GM21717 (cell line): ENCODE data around the gene BMP8B.

Experiments used
- ATAC-seq: cut with Tn5 transposase; IDR thresholded peaks from one replicate; pipeline ENCODE4 v1.9.1; 2021; ENCODE audit warnings: mild to moderate bottlenecking, moderate library complexity; ENCODE audit not compliant: unreplicated experiment

BMP8B gene

DNA sequence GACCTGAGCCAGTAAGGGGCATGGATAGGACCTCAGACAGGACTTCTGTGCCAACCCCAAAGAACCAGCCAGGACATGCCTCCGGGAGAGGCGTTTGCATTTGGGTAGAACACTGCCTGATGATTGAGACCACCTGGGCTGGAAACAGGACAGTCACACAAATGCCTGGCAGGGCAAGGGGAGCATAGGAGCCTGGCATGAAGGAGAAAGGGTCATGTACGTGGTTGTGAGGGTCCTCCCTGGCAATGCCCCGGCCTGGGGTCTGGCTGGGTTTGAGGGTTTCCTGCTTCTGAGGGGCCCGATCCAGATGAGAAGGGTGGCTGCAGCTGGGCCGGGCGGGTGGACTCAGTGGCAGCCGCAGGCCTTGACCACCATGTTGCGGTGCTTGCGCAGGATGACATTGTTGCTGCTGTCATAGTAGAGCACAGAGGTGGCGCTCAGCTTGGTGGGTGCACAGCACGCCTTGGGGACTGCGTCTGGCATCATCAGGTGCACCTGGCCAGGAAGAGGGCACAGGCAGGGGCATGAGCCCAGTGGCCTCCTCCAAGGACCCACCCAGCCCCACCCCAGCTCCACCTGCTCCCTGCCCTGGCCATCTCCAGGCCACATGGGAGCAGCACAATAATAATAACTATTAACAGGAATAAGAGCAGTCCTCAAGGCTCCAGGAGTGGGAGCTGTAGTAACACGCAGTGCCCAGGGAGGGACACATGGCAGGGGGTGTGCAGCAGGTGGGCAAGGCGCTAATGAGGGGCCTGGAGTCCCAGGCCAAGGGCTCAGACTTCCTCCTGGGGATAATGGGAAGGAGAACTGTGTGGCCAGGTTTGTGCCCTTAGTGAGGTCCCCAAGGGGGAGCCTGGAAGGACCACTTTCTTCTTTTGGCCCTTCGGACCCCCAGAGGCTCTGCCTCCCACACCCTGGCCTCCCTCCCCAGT, 28.3 kb downstream of the BMP8B start:
- ATAC-seq, result no peak

DNA sequence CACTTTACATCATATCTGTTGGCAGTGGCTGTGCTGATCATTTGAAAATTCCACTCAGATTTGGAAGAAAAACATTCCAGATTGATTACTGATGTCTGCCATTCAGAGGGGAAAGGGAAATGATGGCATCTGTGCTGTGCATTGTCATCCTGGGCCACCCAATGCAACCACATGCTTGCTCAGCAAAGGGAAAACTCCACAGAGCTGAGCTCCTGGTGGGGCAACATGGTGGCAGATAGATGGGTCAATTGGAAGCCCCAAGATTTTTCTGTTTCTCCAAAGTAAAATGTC, 29.3 kb downstream of the BMP8B start:
- ATAC-seq, result no peak

GRCh38 chr1:39758556-39759435, 29.9 kb downstream of the BMP8B start:
- ATAC-seq, result no peak

DNA sequence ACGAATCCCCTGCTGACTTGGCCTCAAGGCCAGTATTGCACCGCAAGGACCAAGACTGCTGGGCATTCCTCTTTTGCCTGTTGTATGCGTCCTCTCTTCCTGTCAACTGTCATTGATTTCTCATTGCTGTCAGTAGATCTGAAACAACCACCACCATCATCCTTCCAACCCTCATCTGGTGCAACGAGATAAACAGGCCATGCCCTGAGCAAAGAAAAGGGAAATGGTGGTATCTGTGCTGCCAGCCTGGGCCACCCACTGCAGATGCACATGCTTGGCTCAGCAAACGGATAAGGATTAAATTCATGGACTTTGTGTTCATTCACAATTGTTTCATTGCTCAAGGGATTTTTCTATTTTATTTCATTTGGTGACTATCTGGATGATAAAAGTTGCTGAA, 31.2 kb downstream of the BMP8B start:
- no peak for ATAC-seq

DNA sequence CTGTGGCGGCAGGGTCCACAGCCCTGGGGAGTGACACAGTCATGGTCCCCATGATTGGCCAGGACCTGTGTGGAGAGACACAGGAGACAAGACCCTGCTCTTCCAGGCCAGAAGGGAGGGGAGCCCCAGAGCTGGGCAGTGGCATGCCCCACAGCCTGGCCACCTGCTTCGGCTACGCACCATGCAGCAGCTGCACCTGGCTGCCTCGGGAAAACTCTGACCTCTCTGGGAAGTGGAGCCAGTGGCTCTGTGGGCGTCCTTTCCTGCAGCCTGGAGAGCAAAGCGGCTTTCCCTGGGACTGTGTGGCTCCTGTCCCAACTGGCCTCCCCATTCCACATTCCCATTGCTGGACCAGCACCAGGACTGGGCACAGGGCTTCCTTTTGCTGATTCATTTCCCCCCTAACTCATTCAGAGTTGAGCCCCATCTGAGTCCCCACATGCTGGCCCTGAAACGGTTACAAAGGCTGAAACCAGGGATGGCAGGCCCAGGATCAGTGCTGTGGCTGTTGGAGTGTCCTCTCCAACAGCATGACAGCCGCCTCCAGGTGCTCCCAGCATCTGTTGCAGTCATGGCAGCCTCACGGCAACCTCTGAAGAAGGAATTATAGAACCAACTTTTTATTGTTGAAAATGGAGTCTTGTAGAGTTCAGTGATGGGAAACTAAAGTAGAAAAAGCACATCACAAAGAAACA, 32.6 kb downstream of the BMP8B start:
- no peak for ATAC-seq

- ATAC-seq, result no peak
Observed at GRCh38 chr1:39754906-39755504, 33.7 kb downstream of the BMP8B start.

DNA sequence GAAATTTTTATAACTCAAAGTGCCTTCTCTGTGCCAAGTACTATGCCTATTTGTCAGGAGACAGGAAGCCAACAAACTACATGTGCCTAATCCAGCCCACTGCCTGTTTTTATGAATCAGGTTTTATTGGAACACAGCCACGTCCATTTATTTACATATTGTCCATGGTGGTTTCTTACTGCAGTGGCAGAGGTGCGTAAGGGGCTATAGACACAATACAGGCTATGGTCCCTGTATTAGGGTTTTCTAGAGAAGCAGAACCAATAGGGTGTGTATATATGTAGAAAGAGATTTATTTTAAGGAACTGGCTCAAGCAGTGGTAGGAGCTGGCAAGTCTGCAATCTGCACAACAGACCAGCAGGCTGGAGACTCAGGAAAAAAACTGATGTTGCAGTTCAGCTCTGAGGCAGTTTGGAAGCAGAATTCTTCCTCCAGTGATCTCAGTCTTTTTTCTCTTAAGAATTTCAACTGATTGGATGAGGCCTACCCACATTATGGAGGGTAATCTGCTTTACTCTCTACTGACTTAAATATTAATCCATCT, 34.6 kb downstream of the BMP8B start:
- no peak for ATAC-seq

DNA sequence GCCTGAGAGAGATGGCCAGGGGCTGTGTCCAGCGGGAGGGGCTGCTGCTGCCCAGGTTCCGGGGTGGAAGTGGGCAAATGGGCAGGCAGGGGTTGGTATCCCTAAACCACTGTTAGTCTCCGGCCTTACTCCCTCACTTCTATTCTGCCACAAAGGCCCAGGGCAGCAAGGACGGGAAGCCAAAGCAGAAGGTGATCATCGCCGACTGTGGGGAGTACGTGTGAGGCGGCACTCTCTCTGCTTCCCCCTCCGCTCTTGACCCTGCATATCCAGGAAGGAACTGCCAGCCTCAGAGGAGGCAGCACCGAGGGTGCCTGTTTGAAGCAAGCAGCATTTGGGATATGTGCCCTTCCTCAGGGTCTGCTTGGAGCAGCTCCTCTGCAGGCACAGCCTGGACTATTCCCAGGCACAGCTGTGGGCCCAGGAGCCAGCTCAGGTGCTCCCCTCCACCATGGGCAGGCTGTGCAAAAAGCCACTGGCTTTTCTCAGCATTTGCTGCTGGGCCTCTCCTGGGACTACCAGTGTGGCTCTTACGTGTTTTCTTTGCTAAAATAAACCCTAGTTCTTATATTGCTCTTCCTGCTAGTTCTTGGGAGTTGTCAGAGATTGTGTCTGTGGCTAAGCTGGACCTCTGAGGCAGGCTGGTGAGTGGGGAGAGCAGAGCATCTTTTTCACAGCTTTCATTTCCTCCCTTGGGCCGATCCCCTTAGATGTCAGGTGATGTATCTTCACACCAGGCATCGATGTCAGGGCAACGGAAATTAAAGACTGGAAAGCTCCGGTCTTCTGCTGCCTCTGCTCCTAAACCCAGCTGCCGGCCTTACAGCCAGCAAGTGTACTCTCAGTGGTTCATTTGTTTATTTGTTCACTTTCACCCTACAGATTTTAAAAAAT, 35.3 kb downstream of the BMP8B start:
- no peak for ATAC-seq

DNA sequence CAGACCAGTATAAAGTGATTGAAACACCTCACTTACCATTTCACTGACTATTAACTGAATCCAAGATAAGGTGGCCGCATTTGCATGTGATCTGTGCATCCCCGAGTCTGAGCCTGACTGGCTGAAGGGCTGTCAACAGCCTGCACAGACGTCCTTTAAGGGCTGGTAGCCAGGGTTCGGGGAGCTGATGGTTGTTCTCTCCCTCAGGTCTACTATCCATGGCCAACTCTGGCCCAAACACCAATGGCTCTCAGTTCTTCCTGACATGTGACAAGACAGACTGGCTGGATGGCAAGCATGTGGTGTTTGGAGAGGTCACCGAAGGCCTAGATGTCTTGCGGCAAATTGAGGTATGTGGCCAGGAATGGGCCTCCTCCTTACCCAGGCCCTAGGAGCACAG, 36.0 kb downstream of the BMP8B start:
- no peak for ATAC-seq

DNA sequence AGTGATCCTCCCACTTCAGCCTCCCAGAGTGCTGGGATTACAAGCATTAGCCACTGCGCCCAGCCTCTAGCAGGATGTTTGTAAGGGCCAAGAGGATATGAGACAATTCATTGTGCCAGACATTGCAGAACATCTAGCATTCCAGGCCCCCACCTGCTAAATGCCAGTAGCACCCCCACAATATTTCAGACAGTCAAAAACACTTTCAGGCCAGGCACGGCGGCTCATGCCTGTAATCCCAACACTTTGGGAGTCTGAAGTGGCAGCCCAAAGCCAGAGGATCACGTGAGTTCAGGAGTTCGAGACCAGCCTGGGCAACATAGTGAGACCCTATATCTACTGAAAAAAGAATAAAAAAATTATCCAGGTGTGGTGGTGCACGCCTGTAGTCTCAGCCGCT, 37.1 kb downstream of the BMP8B start:
- ATAC-seq, result no peak

- no peak for ATAC-seq
Observed at GRCh38 chr1:39745016-39745670, 43.5 kb downstream of the BMP8B start.

- peak; percentile 88 for ATAC-seq
Observed at GRCh38 chr1:39738622-39739366, 49.9 kb downstream of the BMP8B start, which contains the start of gene PPIE. Gene PPIE (plus strand): TSS chr1:39738882. CDS start chr1:39738901, 19 bp downstream.

GRCh38 chr1:39737546-39738169, 51.0 kb downstream of the BMP8B start:
- ATAC-seq, result no peak

DNA sequence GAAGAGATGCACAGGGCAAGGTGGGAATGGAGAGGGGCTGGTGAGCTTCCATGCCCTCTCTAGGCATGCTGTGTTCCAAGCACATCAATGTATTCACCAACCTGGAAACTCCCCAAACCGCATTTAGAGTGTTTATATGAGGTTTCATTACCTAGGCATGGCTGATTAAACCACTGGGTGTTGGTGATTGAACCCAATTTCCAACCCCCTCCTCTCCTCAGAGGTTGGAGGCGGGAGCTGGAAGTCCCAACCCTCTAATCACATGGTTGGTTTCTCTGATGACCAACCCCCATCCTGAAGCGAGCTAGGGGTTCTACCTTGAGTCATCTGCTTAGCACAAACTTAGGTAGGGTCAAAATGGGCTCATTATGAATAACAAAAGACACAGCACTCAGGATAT, 52.9 kb downstream of the BMP8B start:
- ATAC-seq, result no peak

DNA sequence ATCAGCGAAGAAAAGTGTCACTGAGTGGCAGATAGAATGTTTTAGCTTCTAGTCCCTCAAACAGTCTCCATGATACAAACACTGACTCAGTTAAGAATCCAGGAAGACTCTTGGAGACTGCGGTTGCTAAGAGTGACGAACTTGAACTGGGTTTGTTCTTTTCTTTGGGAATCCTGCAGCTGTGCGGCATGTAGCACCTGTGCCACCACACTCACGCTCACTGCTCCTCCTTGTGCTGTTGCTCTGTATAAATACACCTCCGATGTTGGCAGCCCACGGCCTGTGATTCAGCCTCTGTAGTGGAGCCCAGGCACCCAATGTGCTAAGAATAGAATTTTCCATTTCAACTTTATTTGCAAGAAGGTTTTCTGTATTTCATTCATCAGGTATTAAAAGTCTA, 55.5 kb downstream of the BMP8B start:
- no peak for ATAC-seq

DNA sequence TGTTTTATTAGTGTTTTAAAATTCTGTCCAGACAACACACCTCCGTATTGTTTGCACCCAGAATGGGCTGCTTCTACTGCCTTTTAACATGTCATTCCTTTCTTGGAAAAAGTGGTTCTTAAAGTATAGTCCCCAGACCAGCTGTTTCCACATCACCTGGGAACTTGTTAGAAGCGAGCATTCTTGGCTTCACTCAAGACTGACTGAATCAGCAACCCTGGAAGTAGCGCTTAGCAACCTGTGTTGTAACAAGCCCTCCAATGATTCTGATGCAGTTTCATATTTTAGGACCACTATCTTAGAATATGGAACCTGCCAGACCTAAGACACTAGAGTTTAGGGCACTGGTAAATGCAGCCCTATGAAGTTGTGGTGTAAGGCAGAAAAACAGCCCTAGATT, 55.9 kb downstream of the BMP8B start:
- ATAC-seq, result no peak

- no peak for ATAC-seq
Observed at GRCh38 chr1:39729842-39730241, 58.8 kb downstream of the BMP8B start.

DNA sequence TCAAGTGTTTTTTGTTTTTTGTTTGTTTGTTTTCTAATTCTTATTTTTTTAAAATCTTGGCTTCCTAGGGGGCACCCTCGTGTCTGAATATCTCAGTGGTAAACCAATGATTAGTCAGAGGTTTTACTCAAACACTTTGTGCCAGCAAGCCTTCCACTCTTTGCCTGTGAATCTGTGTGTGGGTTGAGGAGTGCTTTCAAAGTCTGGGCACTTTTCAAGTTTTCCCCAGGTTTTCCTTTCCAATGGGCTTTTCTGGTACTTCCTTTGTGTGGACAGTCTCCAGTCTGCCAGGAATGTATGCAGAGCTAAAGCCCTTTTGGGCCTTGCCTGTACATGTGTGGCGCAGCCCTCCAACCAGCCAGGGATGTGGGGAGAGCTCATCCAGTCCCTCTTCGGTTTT, 59.6 kb downstream of the BMP8B start:
- ATAC-seq, result no peak
